H1 (cell line): ENCODE data around the gene DNAH12. TPM values are rescaled to one million over a fixed set of nuclear protein-coding genes. Genes with fewer than 3 reads are reported as not detected.

Experiments used
- CTCF ChIA-PET: fragments of 300-600 bp; sonication (Branson Sonifier 250); formaldehyde crosslinking; loops from one replicate; lab custom pipeline; 2021; ENCODE audit not compliant: partially characterized antibody; lab: Charles Lee
- POLR2A ChIA-PET: fragments of 300-600 bp; sonication (Branson Sonifier 250); formaldehyde crosslinking; loops from one replicate; lab custom pipeline; 2021; ENCODE audit warnings: inconsistent platforms; ENCODE audit not compliant: partially characterized antibody; lab: Charles Lee
- DNase-seq, 2 experiments: peaks; one replicate each; pipeline versions ENCODE4 v3.0.0 to v3.0.0-alpha.2; 2010 to 2022; ENCODE audit warnings: low spot score in 2 of 2, low read depth in 1 of 2, mixed read lengths in 1 of 2
- FAIRE-seq: peaks from 2 replicates; lab custom pipeline; 2011; peaks lifted over from hg19 to GRCh38; lab: Jason Lieb, UNC
- H2AFZ ChIP-seq: 2 replicates; pipeline ENCODE4 v1.8.1; 2012; ENCODE audit warnings: low read length, inconsistent platforms
- H2AK5ac ChIP-seq: 2 replicates; pipeline ENCODE4 v1.6.1; 2013; ENCODE audit warnings: low read depth, low read length
- H2BK120ac ChIP-seq: replicated peaks from 2 replicates; pipeline ENCODE3; 2013; ENCODE audit warnings: low read depth, low read length, inconsistent platforms
- H2BK12ac ChIP-seq: 2 replicates; pipeline ENCODE4 v1.6.1; 2013; ENCODE audit warnings: low read depth, low read length
- H2BK15ac ChIP-seq: 2 replicates; pipeline ENCODE4 v1.6.1; 2013; ENCODE audit warnings: low read length
- H2BK20ac ChIP-seq: 2 replicates; pipeline ENCODE4 v1.6.1; 2013; ENCODE audit warnings: low read length
- H2BK5ac ChIP-seq: 2 replicates; pipeline ENCODE4 v1.6.1; 2013; ENCODE audit warnings: low read depth, low read length
- H3K14ac ChIP-seq: 2 replicates; pipeline ENCODE4 v1.6.1; 2013; ENCODE audit warnings: inconsistent platforms; ENCODE audit not compliant: insufficient read length
- H3K18ac ChIP-seq: 2 replicates; pipeline ENCODE4 v1.6.1; 2013; ENCODE audit warnings: low read length; ENCODE audit errors: extremely low read depth
- H3K23ac ChIP-seq: 2 replicates; pipeline ENCODE4 v1.6.1; 2013; ENCODE audit warnings: inconsistent platforms; ENCODE audit not compliant: insufficient read length
- H3K23me2 ChIP-seq: 2 replicates; pipeline ENCODE4 v1.6.1; 2013; ENCODE audit warnings: low read depth, low read length
- H3K27ac ChIP-seq: 2 replicates; pipeline ENCODE4 v1.6.1; 2011; ENCODE audit warnings: low read depth, low read length, inconsistent platforms
- H3K27me3 ChIP-seq, 4 experiments: replicated peaks in 1 of 4; 1 replicate in 1 of 4; 2 replicates in 3 of 4; pipeline versions ENCODE4 v1.6.1 to v1.8.1; 2011 to 2013; ENCODE audit warnings: low read length in 3 of 4, mild to moderate bottlenecking in 3 of 4, inconsistent platforms in 2 of 4, mixed read lengths in 2 of 4, moderate library complexity in 1 of 4; ENCODE audit not compliant: control insufficient read depth in 3 of 4, insufficient read depth in 3 of 4; ENCODE audit errors: extremely low read depth in 1 of 4
- H3K36me3 ChIP-seq, 4 experiments: 2 replicates each; pipeline versions ENCODE4 v1.6.1 to v1.8.1; 2011 to 2013; ENCODE audit warnings: mild to moderate bottlenecking in 4 of 4, low read length in 3 of 4, moderate library complexity in 2 of 4, control low read depth in 1 of 4, inconsistent platforms in 1 of 4; ENCODE audit not compliant: insufficient read depth in 4 of 4, control insufficient read depth in 2 of 4
- H3K4ac ChIP-seq: replicated peaks from 2 replicates; pipeline ENCODE3; 2013; ENCODE audit warnings: low read length, low read depth, mixed read lengths, inconsistent platforms; ENCODE audit not compliant: insufficient read length
- H3K4me1 ChIP-seq, 4 experiments: replicated peaks in 1 of 4; 1 replicate in 1 of 4; 2 replicates in 3 of 4; pipeline versions ENCODE4 v1.6.1 to v1.8.1; 2011 to 2013; ENCODE audit warnings: low read length in 3 of 4, inconsistent platforms in 2 of 4, mixed read lengths in 1 of 4; ENCODE audit not compliant: insufficient read depth in 4 of 4, control insufficient read depth in 3 of 4
- H3K4me2 ChIP-seq, 2 experiments: 2 replicates each; pipeline versions ENCODE4 v1.6.1 to v1.8.1; 2011 to 2013; ENCODE audit warnings: low read depth in 2 of 2, low read length in 2 of 2, control low read depth in 1 of 2, inconsistent platforms in 1 of 2, mild to moderate bottlenecking in 1 of 2; ENCODE audit not compliant: insufficient read depth in 1 of 2
- H3K4me3 ChIP-seq, 4 experiments: fragments of 200-600, 300-600 bp in 1 of 4; sonication (generic), shearing (Covaris generic), sonication (Bioruptor Twin) in 1 of 4; 2 replicates each; pipeline versions ENCODE4 v1.5.1 to v1.8.1; 2011 to 2016; ENCODE audit warnings: low read length in 4 of 4, low read depth in 3 of 4, control low read depth in 2 of 4, inconsistent platforms in 2 of 4, mild to moderate bottlenecking in 2 of 4, mixed read lengths in 1 of 4, moderate library complexity in 1 of 4; ENCODE audit not compliant: insufficient read depth in 2 of 4; ENCODE audit errors: extremely low read depth in 1 of 4
- H3K56ac ChIP-seq: replicated peaks from 2 replicates; pipeline ENCODE3; 2013; ENCODE audit warnings: low read depth, mild to moderate bottlenecking, mixed read lengths, low read length, inconsistent platforms; ENCODE audit not compliant: insufficient read length
- H3K79me1 ChIP-seq: 2 replicates; pipeline ENCODE4 v1.6.1; 2013; ENCODE audit warnings: low read depth, low read length, control low read depth
- H3K79me2 ChIP-seq, 2 experiments: 2 replicates each; pipeline versions ENCODE4 v1.6.1 to v1.8.1; 2012 to 2013; ENCODE audit warnings: low read length in 2 of 2, mild to moderate bottlenecking in 2 of 2, inconsistent platforms in 1 of 2; ENCODE audit not compliant: insufficient read depth in 2 of 2, control insufficient read depth in 1 of 2
- H3K9ac ChIP-seq, 4 experiments: replicated peaks in 1 of 4; 1 replicate in 1 of 4; 2 replicates in 3 of 4; pipeline versions ENCODE4 v1.6.1 to v1.8.1; 2011 to 2013; ENCODE audit warnings: low read depth in 3 of 4, low read length in 3 of 4, control low read depth in 2 of 4, mild to moderate bottlenecking in 2 of 4, moderate library complexity in 2 of 4, inconsistent platforms in 1 of 4; ENCODE audit errors: extremely low read depth in 1 of 4
- H3K9me3 ChIP-seq, 2 experiments: 2 replicates each; pipeline versions ENCODE4 v1.6.1 to v1.8.1; 2012 to 2013; ENCODE audit warnings: mild to moderate bottlenecking in 2 of 2, moderate library complexity in 2 of 2, control low read depth in 1 of 2, inconsistent platforms in 1 of 2, low read depth in 1 of 2, low read length in 1 of 2, mixed read lengths in 1 of 2; ENCODE audit not compliant: insufficient read depth in 2 of 2
- H4K20me1 ChIP-seq, 2 experiments: replicated peaks in 1 of 2; 2 replicates each; pipeline versions ENCODE3 to v1.8.1; 2011 to 2013; ENCODE audit warnings: inconsistent platforms in 2 of 2, low read length in 2 of 2, mild to moderate bottlenecking in 1 of 2; ENCODE audit not compliant: insufficient read depth in 2 of 2, control insufficient read depth in 1 of 2
- H4K5ac ChIP-seq: 2 replicates; pipeline ENCODE4 v1.6.1; 2013; ENCODE audit warnings: low read length, low read depth, mixed read lengths, inconsistent platforms; ENCODE audit not compliant: insufficient read length
- H4K8ac ChIP-seq: 2 replicates; pipeline ENCODE4 v1.8.0; 2013; ENCODE audit warnings: mild to moderate bottlenecking, moderate library complexity, low read length, inconsistent platforms; ENCODE audit not compliant: insufficient read depth; ENCODE audit errors: extremely low read depth
- H4K91ac ChIP-seq: replicated peaks from 2 replicates; pipeline ENCODE3; 2013; ENCODE audit warnings: low read length, mixed read lengths, inconsistent platforms; ENCODE audit not compliant: insufficient read length
- CREB1 ChIP-seq: IDR thresholded peaks from 2 replicates; pipeline ENCODE4 v1.6.1; 2012; ENCODE audit warnings: inconsistent platforms
- E2F6 ChIP-seq: IDR thresholded peaks from 2 replicates; pipeline ENCODE4 v1.6.1; 2012; ENCODE audit warnings: inconsistent platforms
- EGR1 ChIP-seq: IDR thresholded peaks from 2 replicates; pipeline ENCODE4 v1.6.1; 2011; ENCODE audit warnings: low read depth, low read length, borderline replicate concordance
- HDAC2 ChIP-seq, 2 experiments: fragments of 300-600 bp in 1 of 2; sonication (generic) in 1 of 2; IDR thresholded peaks; 2 replicates each; pipeline ENCODE4 v1.6.1; 2011 to 2012; ENCODE audit warnings: low read depth in 2 of 2, low read length in 2 of 2, mild to moderate bottlenecking in 2 of 2, moderate library complexity in 2 of 2, borderline replicate concordance in 1 of 2, inconsistent platforms in 1 of 2
- RAD21 ChIP-seq, 2 experiments: IDR thresholded peaks in 1 of 2; conservative IDR thresholded peaks in 1 of 2; 2 replicates each; pipeline ENCODE4 v1.6.1; 2011; ENCODE audit warnings: low read depth in 2 of 2, low read length in 2 of 2, improper control_type of control experiment in 1 of 2, inconsistent platforms in 1 of 2, mild to moderate bottlenecking in 1 of 2, moderate library complexity in 1 of 2
- RNF2 ChIP-seq: fragments of 200-900, 300-1000 bp; sonication (generic); IDR thresholded peaks from 2 replicates; pipeline ENCODE4 v1.7.1; 2016; ENCODE audit warnings: borderline replicate concordance, low read depth, mild to moderate bottlenecking, antibody characterized with exemption, low read length; ENCODE audit not compliant: poor library complexity, severe bottlenecking; ENCODE audit errors: missing control alignments
- SIN3A ChIP-seq, 2 experiments: IDR thresholded peaks in 1 of 2; conservative IDR thresholded peaks in 1 of 2; 2 replicates each; pipeline ENCODE4 v1.6.1; 2011 to 2012; ENCODE audit warnings: low read length in 2 of 2, improper control_type of control experiment in 1 of 2, low read depth in 1 of 2, mild to moderate bottlenecking in 1 of 2
- SP1 ChIP-seq: IDR thresholded peaks from 2 replicates; pipeline ENCODE4 v1.6.1; 2011; ENCODE audit warnings: low read depth, low read length
- SUZ12 ChIP-seq: fragments of 200-600 bp; sonication (generic); IDR thresholded peaks from 2 replicates; pipeline ENCODE4 v1.6.1; 2012; ENCODE audit warnings: mild to moderate bottlenecking, inconsistent platforms, low read length, moderate library complexity, mixed read lengths
- TAF1 ChIP-seq: IDR thresholded peaks from 2 replicates; pipeline ENCODE4 v1.6.1; 2011; ENCODE audit warnings: mild to moderate bottlenecking, low read depth, low read length
- WGBS, 2 experiments: shearing (Covaris generic) in 1 of 2; methylation state at CpG; one replicate each; pipeline versions ENCODE4 v1.1.6 to v1.1.7; 2013 to 2015; ENCODE audit warnings: low lambda C conversion rate in 2 of 2, mixed read lengths in 2 of 2, inconsistent platforms in 1 of 2, low coverage in 1 of 2, missing lambda C conversion rate in 1 of 2; ENCODE audit not compliant: insufficient replicate concordance in 2 of 2, insufficient coverage in 1 of 2, insufficient read length in 1 of 2; ENCODE audit errors: extremely low coverage in 1 of 2, missing lambda C conversion rate in 1 of 2; 5-methylcytosine and 5-hydroxymethylcytosine counted together
- polyA plus RNA-seq, 7 experiments: library from polyadenylated mRNA; depleted of rRNA in 3 of 7; stranded (reverse) in 5 of 7; unstranded in 2 of 7; fragments of >200 nt in 5 of 7; fragments of 200-250 nt in 2 of 7; gene quantifications; 1 replicate in 5 of 7; 2 replicates in 1 of 7; 4 replicates in 1 of 7; pipeline versions ENCODE4 v1.2.1 to v1.2.3, GENCODE V29; 2011 to 2013; ENCODE audit warnings: missing spikeins in 2 of 7, mixed read lengths in 2 of 7
- total RNA-seq: library from RNA; stranded (reverse); fragmentation: NEBNext Ultra II Directional; extraction: Animal tissue kit (Norgen Biotek cat#: 25700); gene quantifications from 2 replicates; pipeline ENCODE4 v1.2.1, GENCODE V29; 2021

The DNAH12 gene
- total and polyA plus RNA-seq, 2 of the 8 experiments (the other 6 are each of a cell fraction or from before 2014, with no cell fraction given) = not detected

- Histone ChIP-seq H3K4me1 (no peaks in the 10 kb centered on the region), H3K4me3 (no peak overlapping the region), H3K18ac (no peak overlapping the region), H3K23ac (no peak overlapping the region), H4K8ac (no peak overlapping the region), H3K14ac (no peak overlapping the region), H4K91ac (no peak overlapping the region), H2BK5ac (no peak overlapping the region), H3K79me2 (no peaks in the 10 kb centered on the region), H3K27ac (no peak overlapping the region), H3K4me2 (no peak overlapping the region), H3K27me3 (no peaks in the 10 kb centered on the region), H3K79me1 (no peaks in the 10 kb centered on the region), H3K23me2 (no peaks in the 10 kb centered on the region), H3K4ac (no peak overlapping the region), H2AK5ac (no peak overlapping the region), H2BK15ac (no peak overlapping the region), H4K20me1 (no peaks in the 10 kb centered on the region), H2AFZ (no peak overlapping the region), H3K9me3 (no peaks in the 10 kb centered on the region), H3K56ac (no peak overlapping the region), H2BK120ac (no peak overlapping the region), H2BK12ac (no peak overlapping the region), H4K5ac (no peak overlapping the region), H3K36me3 (no peaks in the 10 kb centered on the region), H3K9ac (no peak overlapping the region), H2BK20ac (no peak overlapping the region)
- ChIA-PET POLR2A (interaction anchor here (0.7 kb wide), 1 partner anchor 14 kb away, joined by 3 read pairs; no protein-coding TSS in a partner anchor), CTCF (interaction anchor here (0.6 to 2.2 kb wide), 3 partner anchors 12 to 258 kb away, joined by 3 to 14 read pairs (median 3); no protein-coding TSS in a partner anchor)
- DNase-seq (no peak), FAIRE-seq (no peak)
- WGBS, 2 experiments = 83% methylated on average over 5 of the region's 5 CpGs; no CpG with 5 or more reads in 1 of the 2 experiments
- TF ChIP-seq TAF1 = no peak
- no peak for TF ChIP-seq RNF2
- TF ChIP-seq RAD21 (IDR thresholded peaks at IDR 0.05 in 1 of 2, conservative IDR thresholded peaks at IDR 0.05 in 1 of 2; ENCODE audit: low read depth in 2 of 2, low read length in 2 of 2) = no peak
- TF ChIP-seq SIN3A (conservative IDR thresholded peaks at IDR 0.05 in 1 of 2, IDR thresholded peaks at IDR 0.05 in 1 of 2; ENCODE audit: low read depth in 1 of 2, low read length in 2 of 2) = no peak
- no peak for TF ChIP-seq HDAC2 (IDR thresholded peaks at IDR 0.05; ENCODE audit: borderline replicate concordance in 1 of 2, low read depth in 2 of 2, low read length in 2 of 2)
- TF ChIP-seq E2F6 = no peak
- TF ChIP-seq EGR1 = no peak
- no peak for TF ChIP-seq SP1
- TF ChIP-seq SUZ12 = no peak
- no peak for TF ChIP-seq CREB1
These were observed 158.6 kb downstream of the DNAH12 start for GRCh38 chr3:57385498-57385897.
